NCI-H1048 (cell line): ENCODE data around the gene TSPAN31.

ENCODE experiments used
- DNase-seq: peaks from one replicate; lab custom pipeline; 2025; lab: John Stamatoyannopoulos, UW

TSPAN31 gene

DNA sequence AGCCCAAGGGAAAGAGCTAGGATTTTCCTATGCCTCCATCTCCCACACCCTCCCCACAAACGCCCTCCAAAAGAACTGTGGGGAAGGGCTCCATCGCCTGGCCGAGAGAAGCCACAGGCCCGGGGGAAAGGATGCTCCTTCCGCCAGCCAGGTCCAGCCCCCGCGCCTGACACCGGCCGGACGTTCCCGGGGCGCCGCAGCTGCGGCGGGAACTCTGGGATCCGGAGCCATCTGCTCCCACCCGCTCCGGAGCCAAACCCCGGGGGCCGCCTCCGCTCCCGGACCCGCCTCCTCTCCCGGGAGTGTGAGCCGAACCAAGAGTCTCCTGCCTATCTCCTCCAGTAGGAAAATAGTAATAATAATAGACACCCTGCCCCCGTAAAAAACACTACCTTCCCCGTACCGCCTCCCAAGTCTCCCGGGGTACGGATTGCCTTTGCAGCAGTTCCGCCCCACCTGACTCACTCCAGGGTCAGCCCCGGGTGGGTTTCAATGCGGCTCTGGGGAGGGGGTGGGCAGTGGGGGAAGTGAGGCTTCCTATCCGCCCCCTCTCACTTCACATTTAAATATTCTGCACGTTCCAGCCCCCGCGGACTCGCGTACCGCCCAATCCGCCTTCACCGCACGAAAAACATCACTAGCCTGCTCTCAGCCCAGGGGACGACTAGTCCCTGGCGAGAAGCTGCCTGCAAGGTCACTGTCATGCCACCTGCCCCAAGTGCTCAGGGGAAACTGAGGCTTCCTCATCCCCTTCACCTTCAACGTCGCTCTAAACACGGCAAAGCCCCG, 8.7 kb upstream of the TSPAN31 start:
- no peak for DNase-seq

GRCh38 chr12:57736741-57737466, 7.9 kb upstream of the TSPAN31 start:
- DNase-seq = no peak

GRCh38 chr12:57737467-57738460, 7.1 kb upstream of the TSPAN31 start:
- DNase-seq = no peak

DNA sequence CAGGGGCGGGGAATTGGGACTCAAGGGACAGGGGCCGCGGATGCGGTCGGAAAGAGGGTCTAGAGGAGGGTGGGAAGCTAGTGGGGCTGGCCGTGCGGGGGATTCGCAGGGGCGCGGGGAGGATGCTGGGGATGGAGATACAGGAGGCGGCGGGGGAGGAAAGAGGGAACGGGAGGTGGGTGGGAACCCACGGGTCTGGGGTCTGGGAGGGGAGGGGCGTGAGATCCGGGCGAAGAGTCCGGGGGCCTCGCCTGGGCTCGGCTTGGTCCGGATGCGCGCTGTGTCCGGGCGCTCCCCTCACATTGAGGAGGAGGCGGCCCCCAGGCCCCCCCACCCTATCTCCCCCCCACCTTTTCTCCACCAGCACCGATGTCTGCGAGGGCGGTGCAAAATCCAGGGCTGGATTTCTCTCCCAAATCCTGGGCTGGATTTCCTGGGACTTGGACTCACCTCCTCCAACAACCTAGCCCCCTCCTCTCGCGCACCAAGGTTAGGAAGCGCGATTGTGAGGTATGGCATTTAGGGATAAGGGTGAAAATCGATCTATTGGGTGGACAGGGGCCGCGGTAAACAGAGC, 6.1 kb upstream of the TSPAN31 start, which contains the start of gene AGAP2:
AGAP2 (minus strand) TSS at position 82 of the 577 bp plus-strand sequence. CDS start 496 bp downstream, outside the sequence.
- DNase-seq = no peak

GRCh38 chr12:57739387-57739786, 5.5 kb upstream of the TSPAN31 start:
- DNase-seq = no peak

DNA sequence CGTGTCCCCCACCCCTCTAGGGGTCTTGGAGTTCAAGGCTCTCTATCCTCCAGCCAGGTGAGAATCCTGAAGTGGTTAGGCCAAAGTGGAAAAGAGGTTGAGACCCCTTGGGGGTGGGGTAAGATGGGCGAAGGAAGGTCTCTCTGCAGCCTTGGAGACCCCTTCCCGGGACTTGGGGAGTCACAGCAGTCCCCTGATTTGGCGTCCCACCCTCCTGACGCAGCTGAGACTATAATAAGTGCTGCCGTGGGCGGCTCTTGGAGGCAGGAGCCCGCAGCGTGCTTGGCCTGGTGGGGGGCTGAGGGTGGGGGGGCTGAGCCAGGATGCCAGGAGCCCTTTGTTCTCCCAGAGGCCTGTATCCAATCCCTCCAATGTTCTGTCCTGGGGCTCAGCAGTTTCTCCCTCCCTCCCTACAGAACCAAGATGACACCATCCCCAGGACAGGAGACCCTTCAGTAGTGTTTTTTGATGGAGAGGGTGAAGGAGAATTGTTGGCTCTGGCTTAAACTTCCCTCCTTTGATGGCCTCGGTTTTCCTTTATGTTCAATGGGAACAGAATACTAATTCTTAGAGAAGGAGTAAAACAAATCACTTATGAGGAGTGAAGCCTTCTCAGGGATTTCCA, 4.8 kb upstream of the TSPAN31 start:
- DNase-seq = no peak

DNA sequence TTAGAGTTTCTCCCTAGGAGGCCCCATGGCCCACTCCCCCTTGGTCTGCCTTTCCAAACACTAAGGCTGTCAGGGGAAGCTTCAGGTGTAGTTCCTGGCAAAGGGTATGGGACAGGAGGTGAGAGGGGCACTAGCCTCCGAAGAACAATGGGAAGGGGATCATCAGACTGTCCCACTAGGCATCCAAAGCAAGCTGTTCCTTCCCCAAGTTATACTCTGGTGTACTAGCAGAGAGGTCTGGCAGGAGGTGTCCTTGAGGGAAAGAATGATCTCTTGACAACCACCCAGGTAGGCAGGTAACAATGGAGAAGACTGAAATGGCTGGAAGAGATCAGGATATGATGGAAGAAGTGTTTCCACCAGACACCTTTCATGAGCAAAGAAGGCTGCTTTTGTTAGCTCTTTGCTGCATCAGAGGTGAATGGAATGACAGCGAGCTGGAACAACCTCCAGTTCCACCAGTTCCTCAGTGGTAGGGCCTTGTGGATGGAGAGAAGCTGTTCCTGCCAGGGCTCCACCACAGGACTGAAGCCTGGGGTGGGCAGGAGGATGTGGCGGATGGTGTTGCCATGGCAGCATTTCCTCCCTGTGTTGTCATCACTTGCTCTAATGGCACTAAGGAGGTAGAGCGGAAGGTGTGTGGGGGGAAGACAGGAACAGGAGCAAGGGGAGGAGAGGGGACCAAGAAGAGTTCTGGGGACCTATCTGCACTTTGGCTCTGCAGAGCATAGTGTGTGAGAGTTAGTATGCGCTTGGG, 4.0 kb upstream of the TSPAN31 start:
- DNase-seq = no peak

DNA sequence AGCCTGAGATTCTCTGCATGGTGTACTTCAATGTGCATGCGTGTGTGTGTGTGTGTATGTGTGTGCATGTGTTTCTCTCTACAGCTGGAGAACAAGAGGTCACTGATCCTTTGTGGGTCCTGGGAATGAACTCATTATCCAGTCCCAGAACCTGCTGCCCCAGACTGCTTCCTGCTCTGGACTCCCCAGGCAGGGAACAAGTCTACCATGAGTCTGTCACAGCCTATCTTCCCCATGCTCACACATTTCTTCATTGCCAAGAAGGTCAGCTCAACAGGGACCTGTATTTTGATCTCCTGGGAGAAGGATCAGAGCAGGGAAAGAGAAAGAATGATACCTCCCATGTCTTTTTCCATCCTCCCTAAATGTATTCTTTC, 3.4 kb upstream of the TSPAN31 start:
- no peak for DNase-seq

DNA sequence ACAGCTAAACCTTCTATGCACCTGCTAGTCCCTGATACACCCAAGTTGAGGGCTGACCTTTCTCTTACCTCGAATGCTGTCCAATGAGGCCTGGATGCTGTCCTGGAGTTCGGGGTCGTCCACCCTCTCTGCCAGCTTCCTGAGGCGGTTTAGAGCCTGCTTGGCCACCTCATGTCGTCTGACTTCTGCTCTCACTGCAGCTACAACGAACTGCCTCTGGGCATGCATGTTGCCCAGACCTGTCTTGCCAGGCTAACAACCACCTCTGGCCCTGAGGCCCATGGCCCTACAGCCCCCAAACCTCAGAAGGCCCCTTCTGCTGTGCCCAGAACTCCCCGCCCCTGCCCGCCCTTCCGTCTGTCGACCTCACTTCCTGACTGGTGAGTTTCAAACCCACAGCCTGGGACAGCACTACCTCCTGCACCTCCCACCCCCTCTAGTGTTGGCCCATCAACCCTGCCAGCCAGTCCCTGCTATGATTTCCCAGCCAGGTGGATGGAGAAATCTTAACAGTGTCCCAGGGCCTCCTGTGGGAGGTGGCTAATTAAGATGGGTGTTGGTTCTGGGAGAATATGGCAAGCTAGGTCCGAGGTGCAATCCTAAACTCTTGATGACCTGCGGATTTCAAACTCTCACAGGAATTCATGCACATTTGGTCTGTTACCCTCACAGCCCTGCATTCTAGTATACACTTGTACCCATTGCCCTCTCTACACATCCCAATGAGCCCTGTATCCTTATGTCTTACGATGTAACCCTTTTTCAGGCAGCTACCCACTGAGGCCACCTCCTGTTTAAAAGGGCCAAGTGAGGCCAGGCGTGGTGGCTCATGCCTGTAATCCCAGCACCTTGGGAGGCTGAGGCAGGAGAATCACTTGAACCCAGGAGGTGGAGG, 2.7 kb upstream of the TSPAN31 start:
- no peak for DNase-seq

- DNase-seq = no peak
These were observed 1.1 kb upstream of the TSPAN31 start for GRCh38 chr12:57743769-57744168.

GRCh38 chr12:57744194-57744776, 554 bp upstream of the TSPAN31 start:
- DNase-seq = peak; percentile 69

DNA sequence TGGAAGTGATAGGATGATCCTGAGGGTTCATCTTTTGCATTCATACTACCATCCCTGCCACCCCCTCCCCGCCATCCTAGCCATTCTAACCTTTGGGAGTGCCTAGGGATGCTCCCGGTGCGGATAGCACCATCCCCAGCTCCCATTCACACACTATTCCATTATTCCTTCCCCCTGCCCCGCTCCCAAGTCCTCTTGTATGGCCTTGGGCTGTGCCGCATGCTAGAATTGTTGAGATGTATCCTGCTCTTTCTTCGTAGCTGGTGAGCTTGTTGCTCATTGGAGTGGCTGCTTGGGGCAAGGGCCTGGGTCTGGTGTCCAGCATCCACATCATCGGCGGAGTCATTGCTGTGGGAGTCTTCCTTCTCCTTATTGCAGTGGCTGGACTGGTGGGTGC, 644 bp downstream of the TSPAN31 start:
- no peak for DNase-seq

- DNase-seq = no peak
These were observed 1.2 kb downstream of the TSPAN31 start for GRCh38 chr12:57746025-57746424.

GRCh38 chr12:57749061-57749460, 4.2 kb downstream of the TSPAN31 start:
- no peak for DNase-seq

GRCh38 chr12:57750561-57751431, 6.0 kb downstream of the TSPAN31 start:
- DNase-seq = no peak

DNA sequence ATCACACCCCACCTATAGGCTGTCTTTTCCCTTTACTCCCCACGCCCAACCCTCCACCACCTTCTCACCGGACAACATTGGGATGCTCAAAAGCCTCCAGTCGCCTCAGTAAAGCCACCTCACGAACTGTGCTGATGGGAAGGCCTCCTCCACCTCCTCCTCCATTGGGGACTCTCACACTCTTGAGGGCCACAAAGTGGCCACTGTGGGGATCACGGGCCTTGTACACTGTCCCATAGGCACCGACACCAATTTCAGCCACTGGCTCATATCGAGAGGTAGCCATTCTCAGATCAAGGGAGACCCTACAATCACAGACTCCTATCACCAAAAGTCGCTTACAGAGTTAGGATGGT, 6.6 kb downstream of the TSPAN31 start:
- DNase-seq = no peak

- DNase-seq = peak; percentile 97
These were observed 7.2 kb downstream of the TSPAN31 start, which contains the start of gene CDK4 for GRCh38 chr12:57751788-57752667. Gene CDK4, minus strand, starts transcription at chr12:57752310. Its CDS starts 593 bp downstream, at chr12:57751717.
